ENCODE data around the gene USP4. TPM values are rescaled to one million over a fixed set of nuclear protein-coding genes. Genes with fewer than 3 reads are reported as not detected.
"Not testable (repeated sequence)": the region's sequence is repeated elsewhere in the genome, so short reads cannot be mapped to it uniquely, and the experiment has no call there.

USP4 gene
- polyA plus RNA-seq, 3 donors: 68.6 to 125 (median 78.9) TPM

- Mint-ChIP-seq H3K27ac (no peak overlapping the region), H3K4me1 (peaks cover 23% of the 10 kb centered on the region), H3K36me3 (peaks cover 0 to 2% of the 10 kb centered on the region in 2 donors), H3K4me3 (no peak overlapping the region), H3K27me3 (ENCODE audit: low read depth in 3 of 3) (no peaks in the 10 kb centered on the region), H3K9me3 (peaks cover 16 to 44% (median 34%) of the 10 kb centered on the region in 7 donors)
- Histone ChIP-seq H3K79me2 (ENCODE audit: insufficient read depth, low read length) (no peaks in the 10 kb centered on the region), H3K9me3 (replicated peaks in 1 of 2; ENCODE audit: control insufficient read depth in 1 of 2, insufficient read depth in 1 of 2, low read length in 2 of 2) (peaks cover 34 to 40% of the 10 kb centered on the region in 2 donors), H3K27ac (ENCODE audit: low read depth in 1 of 2, low read length in 2 of 2) (no peak overlapping the region), H3K9ac (ENCODE audit: insufficient read depth, low read length, poor library complexity, severe bottlenecking) (no peak overlapping the region), H3K4me3 (replicated peaks in 1 of 3; ENCODE audit: low read depth in 2 of 3, low read length in 3 of 3) (no peak overlapping the region), H3K36me3 (replicated peaks in 1 of 2; ENCODE audit: control insufficient read depth in 1 of 2, insufficient read depth in 2 of 2, low read length in 2 of 2) (no peaks in the 10 kb centered on the region), H3K4me1 (ENCODE audit: control insufficient read depth in 1 of 2, insufficient read depth in 2 of 2, low read length in 2 of 2) (peaks cover 30% of the 10 kb centered on the region in 2 donors), H3K27me3 (ENCODE audit: control insufficient read depth in 2 of 2, insufficient read depth in 2 of 2, low read length in 2 of 2) (no peaks in the 10 kb centered on the region), H3K4me2 (replicated peaks; ENCODE audit: extremely low read depth, low read length, poor library complexity, severe bottlenecking) (no peak overlapping the region), H4K20me1 (ENCODE audit: insufficient read depth, low read length) (no peaks in the 10 kb centered on the region), H2AFZ (ENCODE audit: insufficient read depth, low read depth, low read length, poor library complexity, severe bottlenecking) (no peak overlapping the region)
- DNase-seq: no peak
- TF ChIP-seq CTCF (IDR thresholded peaks at IDR 0.05): no peak
- intact Hi-C loops (cut with micrococcal nuclease): no loop called here
These were observed 103.6 kb downstream of the USP4 start for GRCh38 chr3:49236226-49236625.

DNA sequence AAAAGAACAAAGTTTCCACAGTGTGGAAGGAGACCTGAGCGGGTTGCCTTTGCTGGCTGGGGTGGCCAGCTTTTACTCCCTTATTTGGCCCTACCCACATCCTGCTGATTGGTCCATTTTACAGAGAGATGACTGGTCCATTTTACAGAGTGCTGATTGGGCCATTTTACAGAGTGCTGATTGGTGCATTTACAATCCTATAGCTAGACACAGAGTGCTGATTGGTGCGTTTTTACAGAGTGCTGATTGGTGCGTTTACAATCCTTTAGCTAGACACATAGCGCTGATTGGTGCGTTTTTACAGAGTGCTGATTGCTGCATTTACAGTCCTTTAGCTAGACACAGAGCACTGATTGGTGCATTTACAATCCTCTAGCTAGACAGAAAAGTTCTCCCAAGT lies 111.0 kb downstream of the USP4 start:
- H3K36me3 ChIP-seq (replicated peaks in 1 of 2; ENCODE audit: control insufficient read depth in 1 of 2, insufficient read depth in 2 of 2, low read length in 2 of 2); H3K4me1 Mint-ChIP-seq; H3K4me2 ChIP-seq (replicated peaks; ENCODE audit: extremely low read depth, low read length, poor library complexity, severe bottlenecking); H3K36me3 Mint-ChIP-seq; DNase-seq; H3K27ac Mint-ChIP-seq; H3K4me1 ChIP-seq (ENCODE audit: control insufficient read depth in 1 of 2, insufficient read depth in 2 of 2, low read length in 2 of 2); H3K27me3 Mint-ChIP-seq (ENCODE audit: low read depth in 3 of 3); H2AFZ ChIP-seq (ENCODE audit: insufficient read depth, low read depth, low read length, poor library complexity, severe bottlenecking); H3K4me3 ChIP-seq (replicated peaks in 1 of 3; ENCODE audit: low read depth in 2 of 3, low read length in 3 of 3); H3K4me3 Mint-ChIP-seq; intact Hi-C loops (cut with micrococcal nuclease); H3K79me2 ChIP-seq (ENCODE audit: insufficient read depth, low read length); H3K27me3 ChIP-seq (ENCODE audit: control insufficient read depth in 2 of 2, insufficient read depth in 2 of 2, low read length in 2 of 2); H3K27ac ChIP-seq (ENCODE audit: low read depth in 1 of 2, low read length in 2 of 2); H3K9ac ChIP-seq (ENCODE audit: insufficient read depth, low read length, poor library complexity, severe bottlenecking); H4K20me1 ChIP-seq (ENCODE audit: insufficient read depth, low read length): not testable (repeated sequence)
- 90% methylated on average over 5 of the region's 5 CpGs for WGBS (ENCODE audit: insufficient coverage)
- peaks cover 36 to 95% (median 80%) of the 10 kb centered on the region in 7 donors for H3K9me3 Mint-ChIP-seq
- peaks cover 57 to 82% of the 10 kb centered on the region in 2 donors for H3K9me3 ChIP-seq (replicated peaks in 1 of 2; ENCODE audit: control insufficient read depth in 1 of 2, insufficient read depth in 1 of 2, low read length in 2 of 2)

Small RNA genes lying within 50 kb of the gene (small RNA-seq; reads per million reads assigned to genes)
- not detected for gene AC121247.2 (ENCODE audit: insufficient read length, low read depth)
- not detected for gene MIR4271 (ENCODE audit: insufficient read length, low read depth)
- gene RF00019 (ENCODE audit: insufficient read length, low read depth): not detected

Other genes starting within 250 kb of the USP4 start
- gene QRICH1, start 246.0 kb downstream of the USP4 start, polyA plus RNA-seq: 100 to 1,000 TPM in 1 of 3 donors, 10 to 100 TPM in 1, 1 to 10 TPM in 1; 9.3 to 150 (median 16.1) TPM
- gene QARS1, start 235.3 kb downstream of the USP4 start, polyA plus RNA-seq: 100 to 1,000 TPM; 142 to 326 (median 142) TPM
- 10 to 100 TPM; 18.4 to 55.7 (median 24.1) TPM for gene USP19, start 219.2 kb downstream of the USP4 start, polyA plus RNA-seq
- 10 to 100 TPM in 1 of 3 donors, 1 to 10 TPM in 2; 4.0 to 59.3 (median 7.6) TPM for gene LAMB2, start 207.0 kb downstream of the USP4 start, polyA plus RNA-seq
- 10 to 100 TPM in 1 of 3 donors, 1 to 10 TPM in 2; 1.0 to 11.2 (median 1.2) TPM for gene CCDC71, start 173.7 kb downstream of the USP4 start, polyA plus RNA-seq
- 10 to 100 TPM in 2 of 3 donors, 1 to 10 TPM in 1; 7.5 to 16.7 (median 12.9) TPM for gene KLHDC8B, start 168.5 kb downstream of the USP4 start, polyA plus RNA-seq
- 10 to 100 TPM in 1 of 3 donors, 1 to 10 TPM in 1, under 1 TPM in 1; 0.60 to 15.7 (median 1.0) TPM for gene C3orf62, start 62.8 kb downstream of the USP4 start, polyA plus RNA-seq
- 1,000 to 10,000 TPM; 1,287 to 2,105 (median 1,394) TPM for gene GPX1, start 18.3 kb upstream of the USP4 start, polyA plus RNA-seq
- gene RHOA, start 71.9 kb upstream of the USP4 start, polyA plus RNA-seq: 1,000 to 10,000 TPM in 2 of 3 donors, 100 to 1,000 TPM in 1; 624 to 1,306 (median 1,179) TPM
- 10 to 100 TPM; 22.4 to 35.5 (median 26.7) TPM for gene TCTA, start 72.4 kb upstream of the USP4 start, polyA plus RNA-seq
- gene AMT, start 82.4 kb upstream of the USP4 start, polyA plus RNA-seq: 10 to 100 TPM in 1 of 3 donors, 1 to 10 TPM in 2; 2.0 to 25.1 (median 3.1) TPM
- gene NICN1, start 89.3 kb upstream of the USP4 start, polyA plus RNA-seq: 10 to 100 TPM in 1 of 3 donors, 1 to 10 TPM in 2; 5.0 to 23.3 (median 5.6) TPM
- 1 to 10 TPM; 3.9 to 5.8 (median 4.2) TPM for gene DAG1, start 130.2 kb upstream of the USP4 start, polyA plus RNA-seq
- gene BSN, start 214.4 kb upstream of the USP4 start, polyA plus RNA-seq: not detected

All from CD14-positive monocyte (primary cell).